GM10266 (cell line): ENCODE results near the gene SLC25A10.
"Not testable (repeated sequence)": the region's sequence is repeated elsewhere in the genome, so short reads cannot be mapped to it uniquely, and the experiment has no call there.

Experiments used
- DNase-seq: peaks from one replicate; pipeline ENCODE4 v3.0.0; 2012; ENCODE audit errors: extremely low spot score
- CTCF ChIP-seq: IDR thresholded peaks from 2 replicates; pipeline ENCODE4 v1.5.1; 2012; ENCODE audit warnings: mild to moderate bottlenecking, low read depth; ENCODE audit not compliant: control insufficient read depth, insufficient read depth; ENCODE audit errors: missing control alignments

The SLC25A10 gene

DNA sequence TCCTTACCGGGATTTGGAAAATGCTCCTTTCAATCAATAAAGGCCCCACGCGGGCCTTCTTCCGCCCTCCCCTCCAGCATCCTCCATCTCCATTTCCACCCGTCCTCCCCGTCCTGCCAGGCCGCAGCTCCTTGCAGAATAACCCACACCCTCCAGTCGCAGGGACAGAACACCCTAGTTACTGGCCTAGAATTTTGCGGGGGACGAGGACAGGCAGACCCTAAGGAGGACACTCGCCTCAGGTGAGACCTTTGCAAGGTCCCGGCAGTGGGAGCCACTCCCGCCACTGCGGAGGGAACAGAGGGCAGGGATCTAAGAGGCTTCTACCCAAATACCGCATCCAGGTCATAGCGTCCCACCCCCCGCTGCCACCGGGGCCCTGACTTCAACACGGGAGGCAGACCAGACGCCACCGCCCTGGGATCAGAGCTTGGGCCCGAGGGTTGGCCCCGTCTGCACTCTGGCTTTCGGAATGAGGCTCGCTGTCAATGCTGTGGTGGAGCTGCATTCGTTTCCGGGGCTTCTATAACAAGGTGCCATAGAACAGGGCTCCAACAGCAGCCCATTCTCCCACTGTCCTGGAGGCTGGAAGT is 26.8 kb downstream of the SLC25A10 start:
- no peak for DNase-seq
- TF ChIP-seq CTCF = no peak

GRCh38 chr17:81739593-81739992 is 27.5 kb downstream of the SLC25A10 start:
- not testable (repeated sequence) for DNase-seq

GRCh38 chr17:81740395-81740961 is 28.4 kb downstream of the SLC25A10 start:
- TF ChIP-seq CTCF = no peak
- no peak for DNase-seq

GRCh38 chr17:81741049-81741593 is 29.0 kb downstream of the SLC25A10 start:
- DNase-seq = no peak
- TF ChIP-seq CTCF = no peak

GRCh38 chr17:81741594-81742452 is 29.7 kb downstream of the SLC25A10 start:
- TF ChIP-seq CTCF = no peak
- DNase-seq = no peak
